ENCODE data around the gene CYP27B1.
A peak's percentile ranks its signal among the peaks of the same experiment; 100 is the strongest.

Gene CYP27B1

GRCh38 chr12:57765698-57766463, 997 bp downstream of the CYP27B1 start:
- no peak for DNase-seq (ENCODE audit: low read depth in 2 of 2)

GRCh38 chr12:57765003-57765697, 1.7 kb downstream of the CYP27B1 start:
- DNase-seq (ENCODE audit: low read depth in 2 of 2), result no peak

- DNase-seq (ENCODE audit: low read depth in 2 of 2), result no peak
Measured at GRCh38 chr12:57764662-57765002, 2.2 kb downstream of the CYP27B1 start.

GRCh38 chr12:57763881-57764661, 2.8 kb downstream of the CYP27B1 start:
- DNase-seq (ENCODE audit: low read depth in 2 of 2), result no peak

GRCh38 chr12:57762463-57762862, 4.4 kb downstream of the CYP27B1 start:
- DNase-seq (ENCODE audit: low read depth in 2 of 2), result no peak

- DNase-seq (ENCODE audit: low read depth in 2 of 2), result no peak
Measured at GRCh38 chr12:57761391-57761998, 5.4 kb downstream of the CYP27B1 start.

GRCh38 chr12:57760347-57760982, 6.4 kb downstream of the CYP27B1 start:
- no peak for DNase-seq (ENCODE audit: low read depth in 2 of 2)

GRCh38 chr12:57759360-57759980, 7.4 kb downstream of the CYP27B1 start:
- no peak for DNase-seq (ENCODE audit: low read depth in 2 of 2)

GRCh38 chr12:57758552-57759359, 8.1 kb downstream of the CYP27B1 start:
- DNase-seq (ENCODE audit: low read depth in 2 of 2), result no peak

- no peak for DNase-seq (ENCODE audit: low read depth in 2 of 2)
Measured at GRCh38 chr12:57757771-57758170, 9.1 kb downstream of the CYP27B1 start.

GRCh38 chr12:57756406-57757341, 10.2 kb downstream of the CYP27B1 start:
- peak; percentile 40 to 43 for DNase-seq (ENCODE audit: low read depth in 2 of 2)

- DNase-seq (ENCODE audit: low read depth in 2 of 2), result no peak
Measured at GRCh38 chr12:57755454-57756372, 11.2 kb downstream of the CYP27B1 start.

- no peak for DNase-seq (ENCODE audit: low read depth in 2 of 2)
Measured at GRCh38 chr12:57755194-57755453, 11.8 kb downstream of the CYP27B1 start.

GRCh38 chr12:57754411-57755193, 12.3 kb downstream of the CYP27B1 start, which contains the start of gene MARCHF9:
MARCHF9 (plus strand) TSS chr12:57755103; CDS start chr12:57755529, 426 bp downstream.
- peak; percentile 55 to 63 for DNase-seq (ENCODE audit: low read depth in 2 of 2)

- no peak for DNase-seq (ENCODE audit: low read depth in 2 of 2)
Measured at GRCh38 chr12:57753756-57754337, 13.0 kb downstream of the CYP27B1 start.

GRCh38 chr12:57752668-57753000, 14.2 kb downstream of the CYP27B1 start:
- no peak for DNase-seq (ENCODE audit: low read depth in 2 of 2)

Measured in stimulated activated CD8-positive, alpha-beta memory T cell treated with anti-CD3 and anti-CD28 coated beads, Interleukin-7, amount 100 ng/mL, for 1 hour (primary cell).